ENCODE results near the gene ZNF738.

- TF ChIP-seq POLR2AphosphoS5 (IDR thresholded peaks at IDR 0.05; ENCODE audit: low read depth, low read length) (no peak), POLR2A (IDR thresholded peaks at IDR 0.05; ENCODE audit: low read depth, low read length) (no peak), TAF1 (IDR thresholded peaks at IDR 0.05; ENCODE audit: borderline replicate concordance, low read depth, low read length) (no peak)
Measured at GRCh38 chr19:21322528-21322927, 36.3 kb upstream of the ZNF738 start.

Measured in GM12892 (cell line).